Naive B cell (primary cell): ENCODE measurements around the gene USP11. TPM values are rescaled to one million over a fixed set of nuclear protein-coding genes. Genes with fewer than 3 reads are reported as not detected.

Experiments
- ATAC-seq, 2 donors: fragments of 150-1000 bp; cut with Tn5 transposase; 2 replicates each; pipeline ENCODE4 v1.10.0; 2021; ENCODE audit warnings: low read depth in 2 of 2, mild to moderate bottlenecking in 2 of 2, moderate library complexity in 2 of 2
- DNase-seq: peaks from one replicate; pipeline ENCODE4 v3.0.0; 2022
- H3K27ac Mint-ChIP-seq, 6 donors: one replicate each; pipeline ENCODE4 v1.8.0; 2020 to 2022; ENCODE audit warnings: mild to moderate bottlenecking in 6 of 6, mixed read lengths in 6 of 6, moderate library complexity in 5 of 6, inconsistent platforms in 2 of 6
- H3K27me3 Mint-ChIP-seq, 3 donors: one replicate each; pipeline ENCODE4 v1.8.0; 2021 to 2022; ENCODE audit warnings: mixed read lengths in 3 of 3, mild to moderate bottlenecking in 1 of 3
- H3K36me3 Mint-ChIP-seq, 2 donors: one replicate each; pipeline ENCODE4 v1.8.0; 2020 to 2022; ENCODE audit warnings: mixed read lengths in 2 of 2, inconsistent platforms in 1 of 2, mild to moderate bottlenecking in 1 of 2
- H3K4me1 Mint-ChIP-seq, 3 donors: one replicate each; pipeline ENCODE4 v1.8.0; 2020 to 2022; ENCODE audit warnings: mixed read lengths in 3 of 3, inconsistent platforms in 1 of 3, mild to moderate bottlenecking in 1 of 3, moderate library complexity in 1 of 3
- H3K4me3 Mint-ChIP-seq, 8 donors: one replicate each; pipeline ENCODE4 v1.8.0; 2020 to 2022; ENCODE audit warnings: mild to moderate bottlenecking in 8 of 8, mixed read lengths in 8 of 8, moderate library complexity in 8 of 8, inconsistent platforms in 2 of 8
- H3K9me3 Mint-ChIP-seq, 7 donors: one replicate each; pipeline ENCODE4 v1.8.0; 2020 to 2022; ENCODE audit warnings: mixed read lengths in 7 of 7, mild to moderate bottlenecking in 5 of 7, inconsistent platforms in 2 of 7, moderate library complexity in 1 of 7
- polyA plus RNA-seq, 6 donors: library from polyadenylated mRNA; unstranded; fragments of 300-500 nt; fragmentation: Illumina TruSeq; gene quantifications; one replicate each; pipeline ENCODE4 v1.2.3, GENCODE V29; 2021; ENCODE audit warnings: low read depth in 6 of 6

The USP11 gene
- polyA plus RNA-seq, 6 donors from 2014 or later = 88.3 to 145 (median 98.7) TPM

DNA sequence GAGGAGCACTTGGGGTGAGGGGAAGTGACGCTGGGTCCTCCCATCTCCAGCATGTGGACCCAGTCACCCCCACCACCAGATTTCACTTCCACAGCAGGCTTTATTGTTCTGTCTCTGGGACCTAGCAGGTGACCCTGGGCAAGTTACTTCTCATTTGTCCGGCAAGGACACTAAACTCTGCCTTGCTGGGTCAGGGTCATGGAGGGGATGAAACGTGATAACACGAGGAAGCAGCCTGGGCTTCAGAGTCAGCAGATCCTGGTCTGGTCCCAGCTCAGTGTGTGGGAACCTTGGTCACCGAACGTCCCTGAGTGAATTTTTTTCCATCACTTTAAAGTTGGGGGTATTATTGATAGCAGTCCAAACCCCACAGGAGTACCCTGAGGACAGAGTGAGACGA, 35.3 kb upstream of the USP11 start:
- ATAC-seq (no peak), DNase-seq (no peak)
- H3K36me3 Mint-ChIP-seq = peaks cover 7 to 39% of the 10 kb centered on the region in 2 donors
- H3K27me3 Mint-ChIP-seq = no peaks in the 10 kb centered on the region
- H3K4me3 Mint-ChIP-seq = peak overlapping the region in 1 of 8 donors; percentile 29
- H3K9me3 Mint-ChIP-seq = no peaks in the 10 kb centered on the region
- H3K27ac Mint-ChIP-seq = peak overlapping the region in 3 of 6 donors; percentile 77 to 99 (median 89)
- peaks cover 41 to 60% (median 59%) of the 10 kb centered on the region in 3 donors for H3K4me1 Mint-ChIP-seq

DNA sequence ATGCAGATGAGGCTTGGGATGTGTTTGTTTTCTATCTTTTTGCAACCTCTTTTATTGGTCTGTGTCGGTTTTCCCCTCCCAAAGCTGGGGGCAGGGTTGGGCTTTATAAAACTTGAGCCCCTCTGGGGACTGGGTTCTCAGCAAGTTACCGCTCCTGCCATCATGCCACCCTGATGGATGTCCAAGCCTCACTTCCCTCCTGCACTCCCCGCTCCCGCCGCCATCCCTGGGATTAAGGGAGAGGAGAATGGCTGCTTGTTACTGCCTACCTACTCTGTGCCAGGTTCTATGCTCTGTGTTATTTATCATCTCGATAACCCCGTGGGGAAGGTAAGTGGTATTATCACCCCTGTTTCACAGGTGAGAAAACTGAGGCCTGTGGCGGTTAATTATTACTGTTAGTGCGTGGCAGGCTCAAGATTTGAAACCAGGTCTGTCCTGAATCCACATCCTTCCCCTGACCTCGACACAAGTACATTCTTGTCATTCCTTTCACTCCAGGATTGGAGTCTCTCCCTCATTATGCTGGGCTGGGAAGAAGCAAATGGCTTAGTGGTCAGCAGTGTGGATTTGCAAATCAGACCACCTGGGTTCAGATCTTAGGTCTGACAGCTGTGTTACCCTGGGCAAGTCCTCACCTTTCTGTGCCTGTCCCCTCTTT, 34.7 kb upstream of the USP11 start:
- ATAC-seq (no peak), DNase-seq (no peak)
- H3K27ac Mint-ChIP-seq = peak overlapping the region in 2 of 6 donors; percentile 74 to 99
- H3K4me1 Mint-ChIP-seq = peaks cover 37 to 55% (median 52%) of the 10 kb centered on the region in 3 donors
- no peaks in the 10 kb centered on the region for H3K9me3 Mint-ChIP-seq
- no peaks in the 10 kb centered on the region for H3K27me3 Mint-ChIP-seq
- H3K36me3 Mint-ChIP-seq = peaks cover 7 to 45% of the 10 kb centered on the region in 2 donors
- H3K4me3 Mint-ChIP-seq = peak overlapping the region in 1 of 8 donors; percentile 27

- Mint-ChIP-seq H3K4me1 (peaks cover 36 to 49% (median 47%) of the 10 kb centered on the region in 3 donors), H3K9me3 (no peaks in the 10 kb centered on the region), H3K27ac (peak overlapping the region in 3 of 6 donors; percentile 51 to 67 (median 60)), H3K4me3 (peak overlapping the region in 1 of 8 donors; percentile 36), H3K27me3 (no peaks in the 10 kb centered on the region), H3K36me3 (peaks cover 7 to 51% of the 10 kb centered on the region in 2 donors)
- ATAC-seq = no peak
- no peak for DNase-seq
Measured at GRCh38 chrX:47198687-47199080, 34.1 kb upstream of the USP11 start.

GRCh38 chrX:47199286-47199685, 33.5 kb upstream of the USP11 start:
- no peaks in the 10 kb centered on the region for H3K27me3 Mint-ChIP-seq
- no peaks in the 10 kb centered on the region for H3K9me3 Mint-ChIP-seq
- peak overlapping the region in 1 of 6 donors; percentile 67 for H3K27ac Mint-ChIP-seq
- peaks cover 34 to 45% (median 45%) of the 10 kb centered on the region in 3 donors for H3K4me1 Mint-ChIP-seq
- no peak overlapping the region for H3K4me3 Mint-ChIP-seq
- no peak for ATAC-seq
- H3K36me3 Mint-ChIP-seq = peaks cover 7 to 57% of the 10 kb centered on the region in 2 donors
- DNase-seq = no peak

GRCh38 chrX:47200385-47201150, 32.2 kb upstream of the USP11 start:
- peaks cover 15 to 67% of the 10 kb centered on the region in 2 donors for H3K36me3 Mint-ChIP-seq
- ATAC-seq = no peak
- no peak for DNase-seq
- H3K27me3 Mint-ChIP-seq = no peaks in the 10 kb centered on the region
- peaks cover 27 to 38% (median 32%) of the 10 kb centered on the region in 3 donors for H3K4me1 Mint-ChIP-seq
- H3K4me3 Mint-ChIP-seq = peak overlapping the region in 2 of 8 donors; percentile 4 to 18
- H3K9me3 Mint-ChIP-seq = no peaks in the 10 kb centered on the region
- peak overlapping the region in 3 of 6 donors; percentile 20 to 73 (median 41) for H3K27ac Mint-ChIP-seq

- Mint-ChIP-seq H3K27ac (peak overlapping the region in 3 of 6 donors; percentile 8 to 61 (median 38)), H3K9me3 (no peaks in the 10 kb centered on the region), H3K4me3 (peak overlapping the region in 1 of 8 donors; percentile 18), H3K36me3 (peaks cover 16 to 68% of the 10 kb centered on the region in 2 donors), H3K27me3 (no peaks in the 10 kb centered on the region), H3K4me1 (peaks cover 18 to 30% (median 23%) of the 10 kb centered on the region in 3 donors)
- ATAC-seq (no peak), DNase-seq (no peak)
Measured at GRCh38 chrX:47201345-47201944, 31.4 kb upstream of the USP11 start.

DNA sequence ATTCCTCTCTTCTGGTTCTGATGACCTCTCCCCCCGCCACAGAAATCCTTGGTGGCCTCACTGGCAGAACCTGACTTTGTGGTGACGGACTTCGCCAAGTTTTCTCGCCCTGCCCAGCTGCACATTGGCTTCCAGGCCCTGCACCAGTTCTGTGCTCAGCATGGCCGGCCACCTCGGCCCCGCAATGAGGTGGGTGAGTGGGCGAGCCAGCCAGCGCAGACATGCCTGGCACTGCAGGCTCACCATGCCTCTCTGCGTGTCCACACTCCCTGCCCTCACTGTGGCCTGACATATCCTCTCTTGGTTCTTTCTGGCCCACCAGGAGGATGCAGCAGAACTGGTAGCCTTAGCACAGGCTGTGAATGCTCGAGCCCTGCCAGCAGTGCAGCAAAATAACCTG, 30.5 kb upstream of the USP11 start:
- ATAC-seq (no peak), DNase-seq (no peak)
- Mint-ChIP-seq H3K27ac (peak overlapping the region in 1 of 6 donors; percentile 61), H3K9me3 (no peaks in the 10 kb centered on the region), H3K36me3 (peaks cover 25 to 77% of the 10 kb centered on the region in 2 donors), H3K4me1 (peaks cover 9 to 24% (median 14%) of the 10 kb centered on the region in 3 donors), H3K27me3 (no peaks in the 10 kb centered on the region), H3K4me3 (peak overlapping the region in 1 of 8 donors; percentile 29)

DNA sequence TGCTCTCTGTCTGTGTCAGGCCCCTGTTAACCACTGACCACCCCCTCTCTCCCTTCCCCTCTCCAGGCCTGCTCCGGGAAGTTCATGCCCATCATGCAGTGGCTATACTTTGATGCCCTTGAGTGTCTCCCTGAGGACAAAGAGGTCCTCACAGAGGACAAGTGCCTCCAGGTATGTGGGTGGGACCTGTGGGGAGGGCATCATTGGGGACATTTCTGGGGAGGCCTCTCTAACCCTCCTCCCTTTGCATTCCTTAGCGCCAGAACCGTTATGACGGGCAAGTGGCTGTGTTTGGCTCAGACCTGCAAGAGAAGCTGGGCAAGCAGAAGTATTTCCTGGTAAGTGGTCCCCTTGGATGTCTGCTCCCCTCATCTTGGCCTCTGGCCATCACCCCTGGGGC, 29.9 kb upstream of the USP11 start:
- DNase-seq (no peak), ATAC-seq (no peak)
- Mint-ChIP-seq H3K9me3 (no peaks in the 10 kb centered on the region), H3K27me3 (no peaks in the 10 kb centered on the region), H3K4me1 (peaks cover 5 to 23% (median 9%) of the 10 kb centered on the region in 3 donors), H3K27ac (peak overlapping the region in 2 of 6 donors; percentile 41 to 75), H3K4me3 (no peak overlapping the region), H3K36me3 (peaks cover 26 to 78% of the 10 kb centered on the region in 2 donors)

GRCh38 chrX:47204970-47205369, 27.8 kb upstream of the USP11 start:
- peaks cover 5 to 18% (median 7%) of the 10 kb centered on the region in 3 donors for H3K4me1 Mint-ChIP-seq
- peaks cover 26 to 65% of the 10 kb centered on the region in 2 donors for H3K36me3 Mint-ChIP-seq
- H3K27ac Mint-ChIP-seq = peak overlapping the region in 3 of 6 donors; percentile 12 to 75 (median 43)
- no peaks in the 10 kb centered on the region for H3K27me3 Mint-ChIP-seq
- H3K9me3 Mint-ChIP-seq = no peaks in the 10 kb centered on the region
- ATAC-seq = no peak
- DNase-seq = no peak
- no peak overlapping the region for H3K4me3 Mint-ChIP-seq

DNA sequence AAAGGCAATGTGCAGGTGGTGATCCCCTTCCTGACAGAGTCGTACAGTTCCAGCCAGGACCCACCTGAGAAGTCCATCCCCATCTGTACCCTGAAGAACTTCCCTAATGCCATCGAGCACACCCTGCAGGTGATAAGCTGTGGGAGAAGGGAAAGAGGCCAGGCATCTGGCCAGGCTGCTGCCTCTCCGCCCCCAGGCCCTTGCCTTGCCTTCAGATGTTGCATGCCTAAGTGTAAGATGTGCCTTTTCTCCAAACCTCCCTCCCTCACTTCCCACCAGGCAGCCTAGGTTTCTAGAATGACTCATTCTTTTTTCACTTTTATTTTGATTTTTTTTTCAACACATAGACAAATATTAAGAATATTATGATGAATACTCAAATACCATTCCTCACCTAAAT, 26.5 kb upstream of the USP11 start:
- DNase-seq (no peak), ATAC-seq (no peak)
- H3K27ac Mint-ChIP-seq = peak overlapping the region in 1 of 6 donors; percentile 47
- H3K27me3 Mint-ChIP-seq = no peaks in the 10 kb centered on the region
- peak overlapping the region in 1 of 8 donors; percentile 15 for H3K4me3 Mint-ChIP-seq
- peaks cover 27 to 58% of the 10 kb centered on the region in 2 donors for H3K36me3 Mint-ChIP-seq
- H3K9me3 Mint-ChIP-seq = no peaks in the 10 kb centered on the region
- peaks cover 7 to 16% (median 8%) of the 10 kb centered on the region in 3 donors for H3K4me1 Mint-ChIP-seq

- Mint-ChIP-seq H3K27me3 (no peaks in the 10 kb centered on the region), H3K36me3 (peaks cover 36 to 58% of the 10 kb centered on the region in 2 donors)
- DNase-seq = no peak
Measured at GRCh38 chrX:47208108-47208507, 24.7 kb upstream of the USP11 start.

GRCh38 chrX:47209508-47210238, 23.1 kb upstream of the USP11 start:
- no peaks in the 10 kb centered on the region for H3K9me3 Mint-ChIP-seq
- H3K4me3 Mint-ChIP-seq = no peak overlapping the region
- DNase-seq = no peak
- peaks cover 0 to 23% (median 12%) of the 10 kb centered on the region in 3 donors for H3K4me1 Mint-ChIP-seq
- peaks cover 36 to 55% of the 10 kb centered on the region in 2 donors for H3K36me3 Mint-ChIP-seq
- no peak for ATAC-seq
- H3K27ac Mint-ChIP-seq = peak overlapping the region in 2 of 6 donors; percentile 44 to 84
- H3K27me3 Mint-ChIP-seq = no peaks in the 10 kb centered on the region

More at GRCh38 chrX:47208108-47208507, 24.7 kb upstream of the USP11 start:
- H3K9me3 Mint-ChIP-seq = no peaks in the 10 kb centered on the region
- peaks cover 0 to 20% (median 12%) of the 10 kb centered on the region in 3 donors for H3K4me1 Mint-ChIP-seq
- no peak for ATAC-seq
- peak overlapping the region in 3 of 6 donors; percentile 49 to 70 (median 50) for H3K27ac Mint-ChIP-seq
- no peak overlapping the region for H3K4me3 Mint-ChIP-seq
